ENCODE measurements around the gene IGDCC3. TPM values are rescaled to one million over a fixed set of nuclear protein-coding genes. Genes with fewer than 3 reads are reported as not detected.
"Not testable (repeated sequence)": the region's sequence is repeated elsewhere in the genome, so short reads cannot be mapped to it uniquely, and the experiment has no call there.

Gene IGDCC3
- total and polyA plus RNA-seq, 12 donors, result under 0.01 to 0.57 (median 0.16) TPM; not detected in 4

DNA sequence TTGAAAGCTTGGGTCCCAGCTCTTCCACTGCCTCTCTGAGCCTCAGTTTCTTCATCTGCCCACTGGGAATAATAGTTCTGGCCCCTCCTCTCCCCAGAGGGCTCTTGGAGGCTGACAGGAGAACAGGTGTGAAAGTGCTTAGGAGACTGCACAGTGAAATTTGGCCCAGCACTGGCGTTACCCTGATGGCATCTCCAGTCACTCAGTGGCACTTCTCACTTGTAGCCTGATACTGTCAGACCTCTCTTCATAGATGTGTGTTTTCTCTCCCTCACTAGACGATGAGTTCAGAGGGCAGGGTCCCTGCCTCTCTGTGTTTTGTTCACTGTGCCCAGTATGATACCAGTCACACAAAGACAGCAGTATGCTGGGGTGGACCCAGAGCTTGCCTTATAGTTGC is 22.2 kb upstream of the IGDCC3 start:
- Histone ChIP-seq H3K27ac (no peak overlapping the region), H3K9me3 (no peaks in the 10 kb centered on the region), H3K4me3 (no peak overlapping the region), H3K4me1 (peaks cover 0 to 31% (median 10%) of the 10 kb centered on the region in 9 donors), H3K27me3 (peaks cover 5 to 59% (median 40%) of the 10 kb centered on the region in 7 donors), H3K36me3 (peaks cover 0 to 5% (median 0%) of the 10 kb centered on the region in 9 donors)
- TF ChIP-seq, protein P1, sequence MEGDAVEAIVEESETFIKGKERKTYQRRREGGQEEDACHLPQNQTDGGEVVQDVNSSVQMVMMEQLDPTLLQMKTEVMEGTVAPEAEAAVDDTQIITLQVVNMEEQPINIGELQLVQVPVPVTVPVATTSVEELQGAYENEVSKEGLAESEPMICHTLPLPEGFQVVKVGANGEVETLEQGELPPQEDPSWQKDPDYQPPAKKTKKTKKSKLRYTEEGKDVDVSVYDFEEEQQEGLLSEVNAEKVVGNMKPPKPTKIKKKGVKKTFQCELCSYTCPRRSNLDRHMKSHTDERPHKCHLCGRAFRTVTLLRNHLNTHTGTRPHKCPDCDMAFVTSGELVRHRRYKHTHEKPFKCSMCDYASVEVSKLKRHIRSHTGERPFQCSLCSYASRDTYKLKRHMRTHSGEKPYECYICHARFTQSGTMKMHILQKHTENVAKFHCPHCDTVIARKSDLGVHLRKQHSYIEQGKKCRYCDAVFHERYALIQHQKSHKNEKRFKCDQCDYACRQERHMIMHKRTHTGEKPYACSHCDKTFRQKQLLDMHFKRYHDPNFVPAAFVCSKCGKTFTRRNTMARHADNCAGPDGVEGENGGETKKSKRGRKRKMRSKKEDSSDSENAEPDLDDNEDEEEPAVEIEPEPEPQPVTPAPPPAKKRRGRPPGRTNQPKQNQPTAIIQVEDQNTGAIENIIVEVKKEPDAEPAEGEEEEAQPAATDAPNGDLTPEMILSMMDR (IDR thresholded peaks at IDR 0.05), result no peak
- intact Hi-C loops (cut with DNase I), result loop anchor here in 4 of 10 donors (5.0 to 10.0 kb wide), 3 partner anchors 78 to 195 kb away; no protein-coding TSS in a partner anchor
- no peak for ATAC-seq
- no peak for DNase-seq
- WGBS, 2 donors, result 52 to 56% methylated on average over 2 of the region's 2 CpGs

DNA sequence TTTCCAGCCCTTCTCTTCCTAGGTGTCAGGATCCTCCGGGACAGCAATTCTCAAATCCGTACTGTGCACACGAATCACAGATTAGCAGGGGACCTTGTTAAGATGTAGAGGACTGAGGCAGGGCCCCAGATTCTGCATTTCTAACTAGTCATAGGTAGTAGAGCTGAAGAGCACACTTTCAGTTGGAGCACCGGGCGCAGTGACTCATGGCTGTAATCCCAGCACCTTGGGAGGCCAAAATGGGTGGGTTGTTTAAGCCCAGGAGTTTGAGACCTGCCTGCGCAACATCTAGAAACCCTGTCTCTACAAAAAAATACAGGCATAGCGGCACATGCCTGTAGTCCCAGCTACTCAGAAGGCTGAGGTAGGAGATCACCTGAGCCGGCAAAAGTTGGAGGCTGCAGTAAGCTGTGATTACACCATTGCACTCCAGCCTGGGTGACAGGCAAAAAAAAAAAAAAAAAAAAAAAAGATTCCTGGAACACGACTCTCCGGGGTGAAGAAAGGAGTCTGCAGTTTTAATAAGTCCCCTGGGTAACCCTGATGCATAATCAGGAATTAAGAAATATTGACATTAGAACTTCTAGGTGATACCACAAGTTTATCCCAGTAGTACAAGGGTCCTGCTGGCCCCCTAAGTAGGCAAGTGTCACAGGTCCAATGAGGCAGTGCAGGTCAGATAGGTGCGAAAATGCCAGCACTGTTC is 21.4 kb upstream of the IGDCC3 start:
- WGBS, 2 donors, result 89 to 93% methylated on average over 11 of the region's 11 CpGs

DNA sequence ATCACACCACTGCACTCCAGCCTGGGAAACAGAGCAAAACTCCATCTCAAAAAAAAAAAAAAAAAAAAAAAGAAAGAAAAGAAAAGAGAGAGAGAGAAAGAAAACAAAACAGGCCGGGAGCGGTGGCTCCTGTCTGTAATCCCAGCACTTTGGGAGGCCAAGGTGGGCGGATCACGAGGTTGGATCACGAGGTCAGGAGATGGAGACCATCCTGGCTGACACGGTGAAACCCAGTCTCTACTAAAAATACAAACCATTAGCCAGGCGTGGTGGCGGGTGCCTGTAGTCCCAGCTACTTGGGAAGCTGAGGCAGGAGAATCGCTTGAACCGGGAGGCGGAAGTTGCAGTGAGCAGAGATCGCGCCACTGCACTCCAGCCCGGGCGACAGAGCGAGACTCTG is 20.7 kb upstream of the IGDCC3 start:
- WGBS, 2 donors, result 96 to 97% methylated on average over 16 of the region's 16 CpGs
- H3K27ac ChIP-seq, H3K36me3 ChIP-seq, ATAC-seq, H3K4me3 ChIP-seq, DNase-seq, H3K9me3 ChIP-seq: not testable (repeated sequence)
- Histone ChIP-seq H3K4me1 (peaks cover 0 to 31% (median 10%) of the 10 kb centered on the region in 9 donors), H3K27me3 (peaks cover 5 to 60% (median 49%) of the 10 kb centered on the region in 7 donors)
- intact Hi-C loops (cut with DNase I), result loop anchor here in 1 of 10 donors (10.0 kb wide), 1 partner anchor 194 kb away; no protein-coding TSS in a partner anchor

More for the DNA sequence above, 21.4 kb upstream of the IGDCC3 start:
- intact Hi-C loops (cut with DNase I), result loop anchor here in 1 of 10 donors (10.0 kb wide), 1 partner anchor 194 kb away; no protein-coding TSS in a partner anchor
- TF ChIP-seq, protein P1 (IDR thresholded peaks at IDR 0.05), result no peak
- ATAC-seq (no peak), DNase-seq (no peak)
- Histone ChIP-seq H3K36me3 (peaks cover 0 to 5% (median 0%) of the 10 kb centered on the region in 9 donors), H3K27ac (no peak overlapping the region), H3K27me3 (peaks cover 5 to 60% (median 47%) of the 10 kb centered on the region in 7 donors), H3K9me3 (no peaks in the 10 kb centered on the region), H3K4me1 (peaks cover 0 to 31% (median 10%) of the 10 kb centered on the region in 9 donors), H3K4me3 (no peak overlapping the region)

DNA sequence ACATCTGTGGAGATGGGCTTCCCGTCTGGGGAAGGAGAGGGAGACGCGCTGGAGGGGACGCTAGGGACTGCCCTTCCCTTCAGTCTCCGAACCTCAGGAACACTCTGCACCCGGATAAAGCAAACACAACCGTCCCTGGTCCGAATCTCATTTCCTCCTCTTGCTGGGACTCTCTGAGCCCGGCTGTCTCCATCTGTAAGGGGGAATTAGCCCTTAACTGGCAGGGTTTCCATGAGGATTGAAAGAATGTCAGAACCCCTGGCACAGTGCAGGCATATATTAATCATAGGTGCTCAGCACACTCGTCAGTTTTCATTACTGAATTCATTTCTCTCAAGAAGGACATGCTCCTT is 19.1 kb upstream of the IGDCC3 start:
- TF ChIP-seq, protein P1 (IDR thresholded peaks at IDR 0.05), result no peak
- Histone ChIP-seq H3K36me3 (peaks cover 0 to 5% (median 0%) of the 10 kb centered on the region in 9 donors), H3K27me3 (peaks cover 5 to 55% (median 48%) of the 10 kb centered on the region in 7 donors), H3K9me3 (no peaks in the 10 kb centered on the region), H3K4me1 (peaks cover 0 to 31% (median 10%) of the 10 kb centered on the region in 9 donors), H3K27ac (no peak overlapping the region), H3K4me3 (peak overlapping the region in 1 of 10 donors; percentile 10)
- intact Hi-C loops (cut with DNase I), result loop anchor here in 1 of 10 donors (10.0 kb wide), 1 partner anchor 192 kb away; no protein-coding TSS in a partner anchor
- ATAC-seq, result no peak
- DNase-seq, result no peak
- WGBS, 2 donors, result 21 to 39% methylated on average over 10 of the region's 10 CpGs

Measured in heart right ventricle (tissue), 16 donors.